Fibroblast of mammary gland (primary cell): ENCODE measurements around the gene CREB3L2.

Experiments used
- DNase-seq: peaks from one replicate; pipeline ENCODE4 v3.0.0-alpha.2; 2010; ENCODE audit warnings: low read depth
- H3K4me3 ChIP-seq: 2 replicates; pipeline ENCODE4 v1.5.1; 2011; ENCODE audit warnings: low read depth, mild to moderate bottlenecking, low read length, moderate library complexity; ENCODE audit not compliant: control insufficient read depth
- CTCF ChIP-seq: conservative IDR thresholded peaks from 2 replicates; pipeline ENCODE4 v1.5.1; 2011; ENCODE audit warnings: low read depth, low read length, inconsistent platforms; ENCODE audit not compliant: control insufficient read depth, insufficient read depth

The CREB3L2 gene

GRCh38 chr7:137923380-137923779 lies 78.5 kb downstream of the CREB3L2 start:
- peak; percentile 94 for DNase-seq
- TF ChIP-seq CTCF: no peak
- H3K4me3 ChIP-seq: no peak overlapping the region

- TF ChIP-seq CTCF: no peak
- DNase-seq: peak; percentile 45
- no peak overlapping the region for H3K4me3 ChIP-seq
These were observed 81.1 kb downstream of the CREB3L2 start for GRCh38 chr7:137920637-137921399.

GRCh38 chr7:137919987-137920386 lies 81.9 kb downstream of the CREB3L2 start:
- no peak for TF ChIP-seq CTCF
- H3K4me3 ChIP-seq: no peak overlapping the region
- DNase-seq: no peak

GRCh38 chr7:137916980-137917645 lies 84.8 kb downstream of the CREB3L2 start:
- DNase-seq: no peak
- TF ChIP-seq CTCF: no peak
- no peak overlapping the region for H3K4me3 ChIP-seq

GRCh38 chr7:137916564-137916963 lies 85.3 kb downstream of the CREB3L2 start:
- H3K4me3 ChIP-seq: no peak overlapping the region
- no peak for DNase-seq
- no peak for TF ChIP-seq CTCF

- no peak overlapping the region for H3K4me3 ChIP-seq
- DNase-seq: no peak
- no peak for TF ChIP-seq CTCF
These were observed 86.6 kb downstream of the CREB3L2 start for GRCh38 chr7:137915266-137915665.
